CD4-positive, alpha-beta T cell treated with Interleukin-17A for 1 hour (primary cell): ENCODE results near the gene EEFSEC.
A peak's percentile ranks its signal among the peaks of the same experiment; 100 is the strongest.

Experiments used
- DNase-seq: peaks from one replicate; pipeline ENCODE4 v3.0.0-alpha.2; 2020

Gene EEFSEC

GRCh38 chr3:128320551-128321340 lies 167.5 kb downstream of the EEFSEC start:
- DNase-seq, result no peak

GRCh38 chr3:128321418-128321817 lies 168.1 kb downstream of the EEFSEC start:
- DNase-seq, result no peak

GRCh38 chr3:128322030-128323022 lies 169.0 kb downstream of the EEFSEC start:
- peak; percentile 68 for DNase-seq

GRCh38 chr3:128323206-128324081 lies 170.2 kb downstream of the EEFSEC start:
- no peak for DNase-seq

- DNase-seq, result no peak
Observed at GRCh38 chr3:128324911-128325592, 171.8 kb downstream of the EEFSEC start.

- no peak for DNase-seq
Observed at GRCh38 chr3:128326051-128326823, 173.0 kb downstream of the EEFSEC start.

- DNase-seq, result no peak
Observed at GRCh38 chr3:128327606-128328031, 174.3 kb downstream of the EEFSEC start.

- DNase-seq, result no peak
Observed at GRCh38 chr3:128328546-128329458, 175.5 kb downstream of the EEFSEC start.

- no peak for DNase-seq
Observed at GRCh38 chr3:128329491-128330213, 176.4 kb downstream of the EEFSEC start.

GRCh38 chr3:128330214-128330842 lies 177.0 kb downstream of the EEFSEC start:
- no peak for DNase-seq

GRCh38 chr3:128334086-128334645 lies 180.9 kb downstream of the EEFSEC start:
- DNase-seq, result no peak

GRCh38 chr3:128334766-128335165 lies 181.5 kb downstream of the EEFSEC start:
- DNase-seq, result no peak

GRCh38 chr3:128335621-128336296 lies 182.5 kb downstream of the EEFSEC start:
- no peak for DNase-seq

GRCh38 chr3:128336337-128337156 lies 183.3 kb downstream of the EEFSEC start:
- no peak for DNase-seq

- DNase-seq, result no peak
Observed at GRCh38 chr3:128337305-128337704, 184.0 kb downstream of the EEFSEC start.

- DNase-seq, result no peak
Observed at GRCh38 chr3:128338536-128339330, 185.5 kb downstream of the EEFSEC start.
